SU-DHL-6 (cell line): ENCODE results near the gene RRM2.

Source experiments
- EZH2phosphoT487 ChIP-seq: fragments of 200-600 bp; sonication (generic), shearing (Covaris generic); conservative IDR thresholded peaks from 2 replicates; pipeline ENCODE4 v1.6.1; 2018; ENCODE audit warnings: mild to moderate bottlenecking, antibody characterized with exemption, low read length, moderate library complexity, mixed read lengths
- TF ChIP-seq, protein P1 (sequence below): fragments of 200-600 bp; sonication (generic); IDR thresholded peaks from one replicate; pipeline ENCODE4 v1.5.1; 2017; ENCODE audit warnings: antibody characterized with exemption, mild to moderate bottlenecking, low read length, moderate library complexity; ENCODE audit not compliant: insufficient read depth, poor library complexity, severe bottlenecking

DNA sequence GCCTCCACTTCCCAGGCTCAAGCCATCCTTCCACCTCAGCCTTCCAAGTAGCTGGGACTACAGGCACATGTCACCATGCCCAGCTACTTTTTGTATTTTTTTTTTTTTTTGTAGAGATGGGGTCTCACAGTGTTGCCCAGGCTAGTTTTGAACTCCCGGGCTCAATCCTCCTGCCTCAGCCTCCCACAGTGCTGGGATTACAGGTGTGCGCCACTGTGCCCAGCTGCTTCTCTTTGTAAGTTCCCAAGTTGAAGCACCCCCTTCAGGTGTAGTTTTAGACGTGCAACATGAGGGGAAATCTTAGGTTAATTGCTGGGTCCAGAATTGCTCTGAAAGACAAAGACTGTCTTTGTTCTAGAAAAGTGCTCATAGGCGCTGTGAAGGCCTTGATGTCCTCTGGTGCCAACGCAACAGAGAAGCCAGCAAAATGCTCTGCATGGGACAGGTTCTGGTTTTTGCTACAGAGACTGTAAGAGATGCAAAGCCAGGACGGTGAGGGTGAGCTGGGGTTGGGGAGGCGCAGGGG lies 46.6 kb downstream of the RRM2 start:
- TF ChIP-seq, protein P1, sequence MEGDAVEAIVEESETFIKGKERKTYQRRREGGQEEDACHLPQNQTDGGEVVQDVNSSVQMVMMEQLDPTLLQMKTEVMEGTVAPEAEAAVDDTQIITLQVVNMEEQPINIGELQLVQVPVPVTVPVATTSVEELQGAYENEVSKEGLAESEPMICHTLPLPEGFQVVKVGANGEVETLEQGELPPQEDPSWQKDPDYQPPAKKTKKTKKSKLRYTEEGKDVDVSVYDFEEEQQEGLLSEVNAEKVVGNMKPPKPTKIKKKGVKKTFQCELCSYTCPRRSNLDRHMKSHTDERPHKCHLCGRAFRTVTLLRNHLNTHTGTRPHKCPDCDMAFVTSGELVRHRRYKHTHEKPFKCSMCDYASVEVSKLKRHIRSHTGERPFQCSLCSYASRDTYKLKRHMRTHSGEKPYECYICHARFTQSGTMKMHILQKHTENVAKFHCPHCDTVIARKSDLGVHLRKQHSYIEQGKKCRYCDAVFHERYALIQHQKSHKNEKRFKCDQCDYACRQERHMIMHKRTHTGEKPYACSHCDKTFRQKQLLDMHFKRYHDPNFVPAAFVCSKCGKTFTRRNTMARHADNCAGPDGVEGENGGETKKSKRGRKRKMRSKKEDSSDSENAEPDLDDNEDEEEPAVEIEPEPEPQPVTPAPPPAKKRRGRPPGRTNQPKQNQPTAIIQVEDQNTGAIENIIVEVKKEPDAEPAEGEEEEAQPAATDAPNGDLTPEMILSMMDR, result no peak
- no peak for TF ChIP-seq EZH2phosphoT487
